MCF 10A (cell line): ENCODE data around the gene FASN. TPM values are rescaled to one million over a fixed set of nuclear protein-coding genes. Genes with fewer than 3 reads are reported as not detected.

Source experiments
- BruUV-seq: library from RNA; stranded (reverse); fragments of 400-500 nt; replicated peaks from 2 replicates; lab custom pipeline; 2021; lab: Mats Ljungman, UMichigan
- CTCF ChIA-PET: fragments of 300-600 bp; sonication (Branson Sonifier 250); formaldehyde crosslinking; extraction: SDS; loops from one replicate; lab custom pipeline; 2021; ENCODE audit warnings: antibody characterized with exemption, inconsistent platforms; lab: Yijun Ruan, JAX
- POLR2A ChIA-PET: fragments of 300-600, 350-650 bp; sonication (Branson Sonifier 250); formaldehyde crosslinking; extraction: SDS; loops from one replicate; lab custom pipeline; 2020; ENCODE audit warnings: antibody characterized with exemption, inconsistent platforms; lab: Yijun Ruan, JAX
- DNase-seq: peaks from one replicate; pipeline ENCODE4 v3.0.0-alpha.2; 2018; ENCODE audit not compliant: unreplicated experiment
- H3K27ac Mint-ChIP-seq: one replicate; pipeline ENCODE4 v1.8.0; 2022; ENCODE audit warnings: mild to moderate bottlenecking, low read depth, mixed read lengths; ENCODE audit not compliant: unreplicated experiment
- H3K27me3 Mint-ChIP-seq: one replicate; pipeline ENCODE4 v1.8.0; 2022; ENCODE audit warnings: mixed read lengths; ENCODE audit not compliant: insufficient read depth, unreplicated experiment
- H3K36me3 Mint-ChIP-seq: one replicate; pipeline ENCODE4 v1.8.0; 2022; ENCODE audit warnings: mild to moderate bottlenecking, moderate library complexity, mixed read lengths; ENCODE audit not compliant: insufficient read depth, unreplicated experiment
- H3K4me1 Mint-ChIP-seq: one replicate; pipeline ENCODE4 v1.8.0; 2022; ENCODE audit warnings: mixed read lengths; ENCODE audit not compliant: insufficient read depth, unreplicated experiment
- H3K4me3 Mint-ChIP-seq: one replicate; pipeline ENCODE4 v1.8.0; 2022; ENCODE audit warnings: mild to moderate bottlenecking, moderate library complexity, mixed read lengths; ENCODE audit not compliant: unreplicated experiment
- H3K9me3 Mint-ChIP-seq: one replicate; pipeline ENCODE4 v1.8.0; 2022; ENCODE audit warnings: mixed read lengths; ENCODE audit not compliant: unreplicated experiment
- CTCF ChIP-seq: fragments of 200-600 bp; IDR thresholded peaks from one replicate; pipeline ENCODE4 v1.8.0; 2022; ENCODE audit warnings: antibody characterized with exemption, mild to moderate bottlenecking; ENCODE audit not compliant: unreplicated experiment
- intact Hi-C: fragments of 100-400 bp; cut with micrococcal nuclease; formaldehyde crosslinking; loops from 2 replicates; pipeline ENCODE4 v1.14.1; 2022
- total RNA-seq: library from RNA; stranded (reverse); gene quantifications from 2 replicates; pipeline ENCODE4 v1.2.3, GENCODE V29; 2022

The FASN gene
- total RNA-seq, 1 experiment from 2014 or later = 120 TPM

DNA sequence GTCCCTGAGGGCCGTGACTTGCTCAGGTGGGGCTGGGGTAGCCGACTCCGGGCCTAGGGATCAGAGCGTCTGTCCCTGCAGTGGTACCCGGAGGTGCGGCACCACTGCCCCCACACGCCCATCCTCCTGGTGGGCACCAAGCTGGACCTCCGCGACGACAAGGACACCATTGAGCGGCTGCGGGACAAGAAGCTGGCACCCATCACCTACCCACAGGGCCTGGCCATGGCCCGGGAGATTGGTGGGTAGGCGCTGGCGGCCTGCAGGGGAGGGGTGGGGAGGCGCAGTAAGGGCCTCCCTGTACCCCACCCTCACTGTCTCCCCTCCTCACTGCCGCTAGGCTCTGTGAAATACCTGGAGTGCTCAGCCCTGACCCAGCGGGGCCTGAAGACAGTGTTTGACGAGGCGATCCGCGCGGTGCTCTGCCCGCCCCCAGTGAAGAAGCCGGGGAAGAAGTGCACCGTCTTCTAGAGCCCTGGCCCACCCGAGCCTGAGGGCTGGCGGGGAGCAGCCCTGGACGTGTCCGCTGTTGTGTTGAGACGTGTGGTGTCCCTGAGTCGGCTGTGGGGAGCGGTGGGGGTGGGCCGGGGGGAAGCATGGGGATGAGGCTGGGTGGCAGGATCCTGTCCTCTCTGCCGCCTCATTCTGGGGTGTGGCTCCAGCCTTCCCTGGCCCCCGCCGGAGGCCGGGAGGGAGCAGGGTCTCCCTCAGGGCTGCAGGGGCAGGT is 64.5 kb downstream of the FASN start:
- CTCF ChIA-PET = interaction anchor here (0.5 to 2.2 kb wide), 2 partner anchors 13 to 148 kb away, joined by 3 to 7 read pairs; no protein-coding TSS in a partner anchor
- POLR2A ChIA-PET = no interaction called here
- H3K4me3 Mint-ChIP-seq = no peak overlapping the region
- no peak for DNase-seq
- H3K9me3 Mint-ChIP-seq = no peaks in the 10 kb centered on the region
- H3K4me1 Mint-ChIP-seq = no peaks in the 10 kb centered on the region
- H3K27me3 Mint-ChIP-seq = no peaks in the 10 kb centered on the region
- intact Hi-C loops = loop anchor here (10.0 kb wide), 2 partner anchors 61 to 211 kb away; partner anchors contain the start of gene FASN
- no peak for TF ChIP-seq CTCF
- no peak overlapping the region for H3K27ac Mint-ChIP-seq
- no peaks in the 10 kb centered on the region for H3K36me3 Mint-ChIP-seq
- no TSS peak for BruUV-seq

DNA sequence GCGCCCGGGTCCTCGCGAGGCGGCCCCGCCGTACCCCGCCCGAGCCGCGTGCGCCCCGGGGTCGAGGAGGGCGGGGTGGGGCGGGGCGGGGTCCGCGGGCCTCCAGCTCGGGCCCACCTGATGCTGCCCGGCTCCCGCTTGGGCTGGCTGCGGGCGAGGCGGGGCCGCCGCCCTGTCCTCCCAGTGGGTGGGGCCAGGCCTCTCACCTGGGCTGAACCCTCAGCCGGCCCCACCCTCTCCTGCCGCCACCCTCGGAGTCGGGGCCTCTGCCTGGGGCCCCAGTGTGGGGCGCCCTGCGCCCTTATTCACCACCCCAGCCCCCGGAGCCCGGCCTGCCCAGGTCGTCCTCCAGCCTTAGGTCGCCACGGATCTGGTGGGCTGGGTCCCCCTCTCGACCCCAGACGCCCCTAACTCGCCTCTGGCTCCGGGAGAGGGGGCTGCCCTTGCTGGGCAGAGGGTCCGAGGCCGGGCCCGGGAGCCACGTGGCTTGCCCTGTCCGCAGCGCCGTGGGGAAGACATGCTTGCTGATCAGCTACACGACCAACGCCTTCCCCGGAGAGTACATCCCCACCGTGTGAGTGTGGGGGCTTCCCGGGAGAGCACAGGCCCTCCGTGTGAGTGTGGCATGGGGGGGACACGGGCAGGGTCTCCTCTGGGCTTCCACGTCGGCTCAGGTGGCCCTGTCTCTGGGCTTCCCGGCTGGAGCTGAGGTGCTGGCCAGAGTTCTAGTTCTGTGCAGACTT is 66.0 kb downstream of the FASN start:
- Mint-ChIP-seq H3K27ac (no peak overlapping the region), H3K36me3 (no peaks in the 10 kb centered on the region), H3K9me3 (no peaks in the 10 kb centered on the region), H3K4me3 (peak overlapping the region; percentile 56), H3K4me1 (no peaks in the 10 kb centered on the region), H3K27me3 (no peaks in the 10 kb centered on the region)
- CTCF ChIA-PET = interaction anchor here (2.2 kb wide), 1 partner anchor 12 kb away, joined by 7 read pairs; no protein-coding TSS in a partner anchor
- no TSS peak for BruUV-seq
- intact Hi-C loops = loop anchor here (2.0 to 10.0 kb wide), 3 partner anchors 63 to 213 kb away; partner anchors contain the start of gene FASN
- POLR2A ChIA-PET = interaction anchor here (0.8 to 1.3 kb wide), 5 partner anchors 9 to 120 kb away, joined by 3 to 4 read pairs (median 3); partner anchors contain the start of genes CENPX and LRRC45
- DNase-seq = peak; percentile 51
- no peak for TF ChIP-seq CTCF

DNA sequence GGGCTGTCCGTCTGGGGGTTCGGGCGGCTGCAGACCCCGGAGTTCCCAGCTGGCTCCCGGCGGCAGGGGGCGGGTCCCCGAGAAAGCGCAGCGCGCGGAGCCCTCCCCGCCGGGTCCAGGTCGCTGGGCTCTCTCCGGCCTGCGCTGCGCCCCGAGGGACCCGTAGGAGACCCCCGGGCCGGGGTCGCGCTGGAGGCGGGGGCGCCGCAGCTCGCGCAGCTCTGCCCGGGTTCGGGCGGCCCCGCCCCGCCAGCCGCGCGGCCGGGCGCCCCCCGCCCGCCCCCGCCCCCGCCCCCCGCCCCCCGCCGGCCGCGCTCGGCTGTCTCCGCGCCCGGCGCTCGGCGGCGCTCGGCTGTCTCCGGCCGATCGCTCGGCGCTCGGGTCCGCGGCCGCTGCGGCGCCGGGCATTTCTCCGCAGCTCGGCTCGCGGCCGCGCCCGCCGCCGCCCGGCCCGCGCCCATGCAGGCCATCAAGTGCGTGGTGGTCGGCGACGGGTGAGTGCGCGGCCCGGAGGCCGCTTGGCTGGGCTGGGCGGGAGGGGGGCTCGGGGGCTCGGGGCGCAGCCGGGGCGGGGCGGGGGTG is 66.6 kb downstream of the FASN start, which contains the start of gene RAC3:
RAC3 (plus strand) TSS at position 376 of the 582 bp plus-strand sequence; CDS start at position 460, 84 bp downstream.
- peak within 1 kb of the TSS; percentile 78 for H3K4me3 Mint-ChIP-seq
- POLR2A ChIA-PET = interaction anchor here (0.8 to 1.3 kb wide), 5 partner anchors 9 to 121 kb away, joined by 3 to 4 read pairs (median 3); partner anchors contain the start of genes CENPX and LRRC45
- BruUV-seq = no TSS peak

More for the DNA sequence above, 66.6 kb downstream of the FASN start, which contains the start of gene RAC3:
- H3K9me3 Mint-ChIP-seq = no peaks in the 10 kb centered on the region
- H3K27ac Mint-ChIP-seq = peak within 1 kb of the TSS; percentile 35
- TF ChIP-seq CTCF = no peak
- H3K36me3 Mint-ChIP-seq = peaks cover 5% of the 10 kb centered on the region
- H3K27me3 Mint-ChIP-seq = no peaks in the 10 kb centered on the region
- intact Hi-C loops = loop anchor here (2.0 to 10.0 kb wide), 3 partner anchors 63 to 213 kb away; partner anchors contain the start of gene FASN
- H3K4me1 Mint-ChIP-seq = no peaks in the 10 kb centered on the region
- CTCF ChIA-PET = interaction anchor here (2.2 kb wide), 1 partner anchor 11 kb away, joined by 7 read pairs; no protein-coding TSS in a partner anchor
- DNase-seq = no peak
